GM12873 (cell line): ENCODE measurements around the gene CPXM2.

Source experiments
- TF ChIP-seq, protein P1 (sequence below): IDR thresholded peaks from 2 replicates; pipeline ENCODE4 v1.5.1; 2012; ENCODE audit warnings: low read depth, mild to moderate bottlenecking, moderate library complexity, low read length, control low read depth; ENCODE audit not compliant: insufficient read depth; ENCODE audit errors: missing control alignments

CPXM2 gene

DNA sequence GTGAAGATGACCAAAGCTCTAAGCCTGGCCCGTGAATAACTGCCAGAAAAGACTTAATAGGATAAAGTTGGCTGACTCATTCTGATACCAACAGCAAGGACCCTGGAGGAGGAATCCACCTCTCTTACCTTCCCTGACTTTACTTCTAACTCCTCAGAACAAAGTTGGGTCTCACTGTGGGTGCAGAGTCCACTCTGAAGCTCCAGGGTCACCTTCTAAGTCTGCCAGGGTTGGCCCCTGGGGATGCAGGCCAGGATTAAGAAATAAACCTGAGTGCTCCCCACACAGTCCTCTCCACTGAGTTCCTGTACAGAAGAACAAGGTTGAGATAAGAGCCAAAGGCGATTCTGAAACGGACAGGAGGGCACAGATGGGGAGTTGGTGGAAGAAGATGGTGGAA is 171.1 kb downstream of the CPXM2 start:
- TF ChIP-seq, protein P1, sequence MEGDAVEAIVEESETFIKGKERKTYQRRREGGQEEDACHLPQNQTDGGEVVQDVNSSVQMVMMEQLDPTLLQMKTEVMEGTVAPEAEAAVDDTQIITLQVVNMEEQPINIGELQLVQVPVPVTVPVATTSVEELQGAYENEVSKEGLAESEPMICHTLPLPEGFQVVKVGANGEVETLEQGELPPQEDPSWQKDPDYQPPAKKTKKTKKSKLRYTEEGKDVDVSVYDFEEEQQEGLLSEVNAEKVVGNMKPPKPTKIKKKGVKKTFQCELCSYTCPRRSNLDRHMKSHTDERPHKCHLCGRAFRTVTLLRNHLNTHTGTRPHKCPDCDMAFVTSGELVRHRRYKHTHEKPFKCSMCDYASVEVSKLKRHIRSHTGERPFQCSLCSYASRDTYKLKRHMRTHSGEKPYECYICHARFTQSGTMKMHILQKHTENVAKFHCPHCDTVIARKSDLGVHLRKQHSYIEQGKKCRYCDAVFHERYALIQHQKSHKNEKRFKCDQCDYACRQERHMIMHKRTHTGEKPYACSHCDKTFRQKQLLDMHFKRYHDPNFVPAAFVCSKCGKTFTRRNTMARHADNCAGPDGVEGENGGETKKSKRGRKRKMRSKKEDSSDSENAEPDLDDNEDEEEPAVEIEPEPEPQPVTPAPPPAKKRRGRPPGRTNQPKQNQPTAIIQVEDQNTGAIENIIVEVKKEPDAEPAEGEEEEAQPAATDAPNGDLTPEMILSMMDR, result no peak

DNA sequence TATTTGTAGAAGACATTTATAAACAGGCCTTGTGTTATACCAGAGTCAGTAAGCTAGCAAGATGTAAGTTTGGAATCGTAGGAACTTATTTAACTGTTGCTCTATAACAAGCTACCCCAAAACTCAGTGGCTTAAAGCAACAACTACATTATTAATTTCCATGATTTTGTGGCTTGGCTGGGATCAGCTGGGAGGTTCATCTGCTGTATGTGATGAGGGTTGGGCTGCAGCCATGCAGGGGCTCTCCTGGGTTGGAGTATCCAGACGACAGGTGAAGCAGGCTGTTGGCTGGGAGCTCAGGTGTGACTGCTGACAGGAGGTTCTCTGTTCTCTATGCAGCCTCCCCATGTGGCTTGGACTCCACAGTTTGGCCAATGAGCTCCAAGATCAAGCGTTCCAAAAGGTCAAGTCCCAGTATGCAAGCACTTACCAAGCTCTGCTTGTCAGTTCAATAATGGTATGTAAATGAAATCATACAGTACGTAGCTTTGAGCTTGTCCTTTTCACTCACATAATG is 173.0 kb downstream of the CPXM2 start:
- TF ChIP-seq, protein P1, result no peak

DNA sequence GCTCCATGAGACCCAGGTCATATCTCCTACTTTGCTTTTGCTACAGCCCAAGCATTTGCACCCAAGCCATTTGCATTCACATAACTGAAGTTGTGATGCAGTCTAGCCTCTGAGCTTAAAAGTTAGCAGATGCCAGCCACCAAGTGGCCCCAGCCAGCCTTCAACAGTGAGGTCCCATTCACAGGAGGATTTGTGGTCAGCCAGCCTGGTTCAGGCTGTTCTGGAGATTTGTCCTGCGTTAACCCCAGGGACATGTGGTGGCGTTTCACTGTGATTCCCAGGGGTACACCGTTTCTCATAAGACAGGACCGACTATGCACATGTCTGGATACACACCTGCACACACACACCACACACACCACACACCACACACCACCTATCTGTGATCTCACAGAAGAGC is 174.3 kb downstream of the CPXM2 start:
- TF ChIP-seq, protein P1, result no peak

DNA sequence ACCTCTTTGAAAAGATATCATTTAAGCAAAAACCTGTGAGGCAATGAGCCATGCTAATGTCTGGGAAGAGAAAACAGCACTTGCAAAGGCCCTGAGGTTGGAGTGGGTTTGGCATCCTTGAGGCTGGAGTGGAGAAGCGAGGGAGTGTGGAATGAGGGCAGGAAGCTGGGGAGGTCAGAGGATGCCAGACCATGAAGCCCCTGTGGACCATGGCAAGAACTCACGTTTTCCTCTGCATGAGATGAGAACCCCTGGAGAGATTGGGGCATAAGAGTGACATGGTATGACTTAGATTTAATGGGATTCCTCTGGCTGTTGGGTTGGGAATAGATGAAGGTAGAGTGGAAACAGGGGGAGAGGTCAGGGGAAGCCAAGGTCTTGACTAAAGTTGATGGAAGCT is 176.1 kb downstream of the CPXM2 start:
- TF ChIP-seq, protein P1, result no peak

DNA sequence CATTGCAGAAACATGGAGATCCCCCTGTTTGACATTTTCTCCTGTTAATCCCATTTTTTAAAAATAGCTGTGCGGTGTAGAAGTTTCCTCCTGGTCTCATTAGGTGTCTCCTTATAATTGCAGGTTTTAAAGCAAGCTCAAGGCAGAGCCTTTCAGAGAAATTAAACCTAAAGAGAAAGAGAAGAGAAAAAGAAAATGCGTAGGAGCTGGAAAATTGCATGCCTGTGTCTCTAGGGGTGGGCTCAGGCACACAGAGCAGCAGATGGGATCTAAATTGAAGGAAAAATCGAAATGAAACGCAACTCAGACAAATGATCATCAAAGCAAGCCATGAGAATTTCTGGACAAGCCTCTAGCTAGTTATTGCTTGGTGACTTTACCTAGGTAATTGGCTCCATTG is 185.4 kb downstream of the CPXM2 start:
- TF ChIP-seq, protein P1, result no peak

DNA sequence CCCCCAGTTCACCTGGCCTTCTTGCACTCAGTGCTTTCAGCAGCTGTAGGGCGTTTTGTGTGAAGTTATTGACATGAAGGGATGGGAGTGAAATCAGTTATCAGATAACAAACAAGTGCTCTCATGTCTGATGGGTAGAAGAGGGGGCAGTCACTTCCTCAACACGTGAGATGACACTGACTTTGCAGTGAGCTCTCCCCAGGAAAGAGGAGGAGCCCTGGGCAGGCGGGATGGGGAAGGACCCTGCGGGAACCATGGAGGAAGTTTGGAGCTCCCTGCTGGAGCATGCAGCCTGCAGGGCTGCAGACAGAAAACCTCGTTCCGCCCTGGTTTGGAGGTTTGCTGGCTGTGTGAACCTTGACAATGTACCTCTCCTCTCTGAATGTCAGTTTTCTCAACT is 186.8 kb downstream of the CPXM2 start:
- TF ChIP-seq, protein P1, result no peak

DNA sequence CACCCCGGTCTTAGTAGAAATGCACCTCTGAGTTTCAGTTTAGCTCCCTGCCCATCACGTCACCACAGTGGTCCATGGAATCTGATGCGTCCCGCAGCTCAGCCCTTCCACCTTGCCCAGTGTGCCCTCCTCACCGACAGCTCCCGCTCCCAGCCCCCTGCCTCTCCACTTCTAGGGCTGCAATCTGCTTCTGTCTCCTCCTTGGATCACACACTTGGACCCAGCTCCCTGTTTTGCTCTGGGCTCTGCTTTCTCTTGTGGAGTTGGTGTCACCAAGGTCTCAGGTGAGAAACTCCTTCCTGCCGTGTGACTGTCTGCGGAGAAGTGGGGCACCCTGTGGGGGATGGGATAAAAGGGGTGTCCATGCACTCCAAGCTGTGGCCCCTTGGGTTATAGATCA is 187.5 kb downstream of the CPXM2 start:
- TF ChIP-seq, protein P1, result no peak
